Muscle of leg (tissue), 9 donors: ENCODE measurements around the gene USP32. TPM values are rescaled to one million over a fixed set of nuclear protein-coding genes. Genes with fewer than 3 reads are reported as not detected.

Experiments used
- polyA plus RNA-seq, 8 donors: library from polyadenylated mRNA; unstranded; fragments of 120-200 nt; gene quantifications; one replicate each; pipeline versions ENCODE4 v1.2.1 to v1.2.3, GENCODE V29; 2013; ENCODE audit warnings: inconsistent platforms in 1 of 8, low replicate concordance in 1 of 8; ENCODE audit not compliant: insufficient read length in 8 of 8, insufficient read depth in 1 of 8
- total RNA-seq: library from RNA; stranded (reverse); fragments of 120-200 nt; gene quantifications from one replicate; pipeline ENCODE4 v1.2.4, GENCODE V29; 2013

USP32 gene
- total and polyA plus RNA-seq, 9 donors: 16.7 to 26.9 (median 23.2) TPM

Other genes starting within 250 kb of the USP32 start
- 7.4 TPM for gene CA4, start 242.2 kb downstream of the USP32 start, total RNA-seq
- 10 to 100 TPM in 2 of 8 donors, 1 to 10 TPM in 6; 4.8 to 16.3 (median 6.8) TPM for gene CA4, start 242.2 kb downstream of the USP32 start, polyA plus RNA-seq
- gene CHCT1, start 30.4 kb upstream of the USP32 start, total RNA-seq: not detected
- gene CHCT1, start 30.4 kb upstream of the USP32 start, polyA plus RNA-seq: not detected
- gene APPBP2, start 134.1 kb upstream of the USP32 start, total RNA-seq: 38.4 TPM
- gene APPBP2, start 134.1 kb upstream of the USP32 start, polyA plus RNA-seq: 10 to 100 TPM; 22.0 to 39.7 (median 29.7) TPM
- 7.9 TPM for gene PPM1D, start 208.1 kb upstream of the USP32 start, total RNA-seq
- gene PPM1D, start 208.1 kb upstream of the USP32 start, polyA plus RNA-seq: 10 to 100 TPM in 3 of 8 donors, 1 to 10 TPM in 5; 8.2 to 12.4 (median 9.7) TPM